ENCODE data around the gene FGD3. TPM values are rescaled to one million over a fixed set of nuclear protein-coding genes. Genes with fewer than 3 reads are reported as not detected.
A peak's percentile ranks its signal among the peaks of the same experiment; 100 is the strongest.

Gene FGD3
- total RNA-seq, 1 experiment from 2014 or later = not detected

- ChIA-PET CTCF (interaction anchor here (1.2 kb wide), 1 partner anchor 17 kb away, joined by 3 read pairs; no protein-coding TSS in a partner anchor), POLR2A (interaction anchor here (0.7 kb wide), 1 partner anchor 89 kb away, joined by 3 read pairs; no protein-coding TSS in a partner anchor)
- intact Hi-C loops (cut with micrococcal nuclease) = no loop called here
- no peaks in the 10 kb centered on the region for H3K36me3 Mint-ChIP-seq (ENCODE audit: insufficient read depth, unreplicated experiment)
- H3K27ac Mint-ChIP-seq (ENCODE audit: low read depth, unreplicated experiment) = no peak overlapping the region
- BruUV-seq (replicated peaks) = no TSS peak
- no peak for TF ChIP-seq CTCF (IDR thresholded peaks at IDR 0.05; ENCODE audit: unreplicated experiment)
- H3K27me3 Mint-ChIP-seq (ENCODE audit: insufficient read depth, unreplicated experiment) = peaks cover 41% of the 10 kb centered on the region
- peak; percentile 22 for DNase-seq (ENCODE audit: unreplicated experiment)
- no peak overlapping the region for H3K4me3 Mint-ChIP-seq (ENCODE audit: unreplicated experiment)
- H3K4me1 Mint-ChIP-seq (ENCODE audit: insufficient read depth, unreplicated experiment) = no peaks in the 10 kb centered on the region
- no peaks in the 10 kb centered on the region for H3K9me3 Mint-ChIP-seq (ENCODE audit: unreplicated experiment)
These were observed 84.5 kb downstream of the FGD3 start for GRCh38 chr9:93031629-93032430.

GRCh38 chr9:93032545-93032944 is 85.2 kb downstream of the FGD3 start:
- intact Hi-C loops (cut with micrococcal nuclease) = no loop called here
- DNase-seq (ENCODE audit: unreplicated experiment) = no peak
- TF ChIP-seq CTCF (IDR thresholded peaks at IDR 0.05; ENCODE audit: unreplicated experiment) = no peak
- no peaks in the 10 kb centered on the region for H3K36me3 Mint-ChIP-seq (ENCODE audit: insufficient read depth, unreplicated experiment)
- no peaks in the 10 kb centered on the region for H3K4me1 Mint-ChIP-seq (ENCODE audit: insufficient read depth, unreplicated experiment)
- no peak overlapping the region for H3K4me3 Mint-ChIP-seq (ENCODE audit: unreplicated experiment)
- H3K27me3 Mint-ChIP-seq (ENCODE audit: insufficient read depth, unreplicated experiment) = peaks cover 41% of the 10 kb centered on the region
- BruUV-seq (replicated peaks) = no TSS peak
- H3K27ac Mint-ChIP-seq (ENCODE audit: low read depth, unreplicated experiment) = no peak overlapping the region
- ChIA-PET POLR2A (no interaction called here), CTCF (interaction anchor here (1.3 kb wide), 1 partner anchor 75 kb away, joined by 5 read pairs; no protein-coding TSS in a partner anchor)
- H3K9me3 Mint-ChIP-seq (ENCODE audit: unreplicated experiment) = no peaks in the 10 kb centered on the region

- Mint-ChIP-seq H3K27me3 (ENCODE audit: insufficient read depth, unreplicated experiment) (peaks cover 41% of the 10 kb centered on the region), H3K36me3 (ENCODE audit: insufficient read depth, unreplicated experiment) (no peaks in the 10 kb centered on the region), H3K9me3 (ENCODE audit: unreplicated experiment) (no peaks in the 10 kb centered on the region), H3K4me3 (ENCODE audit: unreplicated experiment) (no peak overlapping the region), H3K4me1 (ENCODE audit: insufficient read depth, unreplicated experiment) (no peaks in the 10 kb centered on the region), H3K27ac (ENCODE audit: low read depth, unreplicated experiment) (no peak overlapping the region)
- intact Hi-C loops (cut with micrococcal nuclease) = no loop called here
- ChIA-PET POLR2A (interaction anchor here (0.6 kb wide), 1 partner anchor 24 kb away, joined by 3 read pairs; no protein-coding TSS in a partner anchor), CTCF (interaction anchor here (1.3 kb wide), 1 partner anchor 76 kb away, joined by 5 read pairs; no protein-coding TSS in a partner anchor)
- DNase-seq (ENCODE audit: unreplicated experiment) = no peak
- no peak for TF ChIP-seq CTCF (IDR thresholded peaks at IDR 0.05; ENCODE audit: unreplicated experiment)
- no TSS peak for BruUV-seq (replicated peaks)
These were observed 86.2 kb downstream of the FGD3 start for GRCh38 chr9:93033531-93033930.

GRCh38 chr9:93035106-93035660 is 87.9 kb downstream of the FGD3 start:
- no TSS peak for BruUV-seq (replicated peaks)
- intact Hi-C loops (cut with micrococcal nuclease) = no loop called here
- H3K36me3 Mint-ChIP-seq (ENCODE audit: insufficient read depth, unreplicated experiment) = no peaks in the 10 kb centered on the region
- no peak overlapping the region for H3K4me3 Mint-ChIP-seq (ENCODE audit: unreplicated experiment)
- no peak overlapping the region for H3K27ac Mint-ChIP-seq (ENCODE audit: low read depth, unreplicated experiment)
- H3K9me3 Mint-ChIP-seq (ENCODE audit: unreplicated experiment) = no peaks in the 10 kb centered on the region
- no peaks in the 10 kb centered on the region for H3K4me1 Mint-ChIP-seq (ENCODE audit: insufficient read depth, unreplicated experiment)
- DNase-seq (ENCODE audit: unreplicated experiment) = no peak
- CTCF ChIA-PET = interaction anchor here (0.6 kb wide), 1 partner anchor 55 kb away, joined by 3 read pairs; no protein-coding TSS in a partner anchor
- POLR2A ChIA-PET = no interaction called here
- TF ChIP-seq CTCF (IDR thresholded peaks at IDR 0.05; ENCODE audit: unreplicated experiment) = no peak
- peaks cover 40% of the 10 kb centered on the region for H3K27me3 Mint-ChIP-seq (ENCODE audit: insufficient read depth, unreplicated experiment)

Measured in MCF 10A (cell line).